ENCODE results near the gene FARP2.
"Not testable (repeated sequence)": the region's sequence is repeated elsewhere in the genome, so short reads cannot be mapped to it uniquely, and the experiment has no call there.

The FARP2 gene

DNA sequence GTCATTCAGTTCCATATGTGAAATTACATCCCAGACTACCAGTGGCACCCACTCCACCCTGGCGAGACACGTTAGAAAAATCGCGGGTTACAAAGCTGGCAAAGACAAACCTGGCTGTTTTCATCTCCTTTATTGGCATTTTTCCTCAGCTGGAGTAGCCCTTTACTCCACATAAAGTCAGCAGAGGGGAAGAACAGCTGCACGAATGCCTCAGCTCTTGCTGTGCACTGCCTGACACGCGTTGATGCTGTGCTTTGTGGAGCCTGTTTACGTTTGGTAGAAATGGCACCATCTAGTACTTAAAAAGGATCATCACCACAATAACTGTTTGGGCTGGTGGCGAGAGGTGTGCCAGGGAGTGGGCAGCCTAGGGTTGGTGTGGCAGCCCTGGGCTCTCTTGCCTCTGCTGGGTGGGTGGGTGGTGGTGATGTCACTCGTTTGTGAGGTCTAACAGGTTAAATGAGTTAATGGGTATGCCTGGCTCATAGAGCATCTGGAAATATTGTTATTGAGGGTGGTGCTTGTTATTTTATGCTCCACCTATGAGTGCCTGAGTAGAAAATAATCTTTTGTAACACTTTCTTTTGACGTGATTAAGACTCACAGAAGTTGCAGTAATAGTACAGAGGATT lies 16.4 kb downstream of the FARP2 start:
- no peak for DNase-seq (ENCODE audit: low spot score)

DNA sequence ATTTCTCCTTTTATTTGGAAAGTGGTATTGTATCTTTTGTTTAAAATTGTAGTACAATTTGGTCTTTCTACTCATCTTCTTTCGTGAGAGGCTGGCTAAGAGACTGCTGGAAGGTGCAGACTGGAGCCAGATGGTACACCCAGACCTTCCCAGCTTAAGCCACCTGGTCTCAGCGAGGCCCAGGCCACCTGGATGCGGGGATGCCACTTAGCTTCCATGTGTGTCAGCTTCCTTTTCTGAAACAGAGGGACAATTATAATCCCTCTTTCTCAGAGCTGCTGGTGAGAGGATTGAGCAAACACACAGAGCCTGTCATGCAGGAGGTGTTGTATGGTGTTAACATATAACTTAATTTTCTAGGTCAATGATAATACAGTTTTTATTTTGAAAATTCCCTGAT lies 17.4 kb downstream of the FARP2 start:
- no peak for DNase-seq (ENCODE audit: low spot score)

DNA sequence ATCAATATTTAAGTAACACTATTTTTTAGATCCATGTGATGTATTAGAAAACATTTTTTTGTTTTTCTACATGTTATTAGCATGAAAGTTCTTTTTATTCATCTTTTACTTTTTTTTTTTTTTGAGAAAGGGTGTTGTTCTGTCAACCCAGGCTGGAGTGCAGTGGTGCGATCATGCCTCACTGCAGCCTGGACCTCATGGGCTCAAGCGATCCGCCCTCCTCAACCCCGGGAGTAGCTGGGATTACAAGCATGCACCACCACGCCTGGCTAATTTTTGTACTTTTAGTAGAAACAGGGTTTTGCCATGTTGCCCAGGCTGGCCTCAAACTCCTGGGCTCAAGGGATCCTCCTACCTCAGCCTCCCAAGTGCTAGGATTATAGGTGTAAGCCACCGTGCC lies 17.8 kb downstream of the FARP2 start:
- not testable (repeated sequence) for DNase-seq (ENCODE audit: low spot score)

DNA sequence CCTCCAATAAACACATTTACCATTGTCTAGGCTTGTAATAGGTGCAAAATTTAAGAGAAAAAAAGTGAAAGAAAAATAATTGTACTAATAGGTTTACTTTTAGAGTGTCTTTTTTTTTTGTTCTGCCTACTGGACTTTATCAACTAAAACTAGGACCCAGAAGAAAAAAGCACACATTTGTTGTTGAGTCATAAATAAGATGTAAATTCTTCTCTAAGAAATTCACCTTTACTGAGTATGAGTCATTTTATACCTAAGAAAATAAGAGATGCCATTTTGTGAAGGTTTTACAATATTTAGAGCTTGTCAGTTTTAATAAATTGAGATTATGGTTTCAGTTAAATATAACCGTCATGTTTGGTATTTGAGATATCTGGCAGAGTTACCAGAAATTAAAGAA lies 19.2 kb downstream of the FARP2 start:
- DNase-seq (ENCODE audit: low spot score), result no peak

DNA sequence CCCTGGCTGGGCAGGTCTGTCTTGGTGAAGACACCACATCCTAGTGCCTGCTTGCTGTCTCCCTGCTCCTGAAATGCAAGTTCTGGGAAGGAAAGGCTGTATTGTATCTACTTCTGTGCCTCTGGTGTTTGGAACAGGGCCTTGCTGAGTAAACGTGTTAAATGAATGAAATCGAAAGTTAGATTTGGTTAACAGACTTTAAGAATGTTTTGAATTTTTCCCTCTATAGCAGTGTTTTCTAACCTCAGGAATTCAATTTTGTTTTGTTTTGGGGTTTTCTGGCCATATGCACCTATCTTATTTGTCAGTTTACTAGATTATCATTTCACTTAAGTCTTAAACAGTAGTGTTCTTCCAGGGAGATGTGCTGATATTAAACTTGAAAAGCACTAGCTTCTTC lies 20.7 kb downstream of the FARP2 start:
- DNase-seq (ENCODE audit: low spot score), result no peak

DNA sequence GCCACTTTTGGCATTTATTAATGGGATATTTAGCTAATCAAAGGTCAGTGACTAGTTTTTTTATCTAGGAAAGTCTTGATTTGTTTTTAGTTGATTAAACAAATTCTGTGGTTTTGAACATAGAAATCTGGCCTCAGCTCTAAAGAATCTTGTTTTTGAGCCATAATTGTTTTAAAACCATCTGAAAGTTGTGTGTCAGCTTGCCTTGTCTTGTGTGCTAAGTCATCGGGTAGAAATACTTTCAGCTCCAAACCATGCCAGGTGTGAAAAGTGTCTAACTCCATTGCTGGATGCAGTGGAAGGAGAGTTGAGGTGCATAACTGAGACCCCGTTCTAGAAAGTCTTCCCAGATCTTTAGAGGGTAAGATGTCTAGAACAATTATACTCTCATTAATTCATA lies 22.7 kb downstream of the FARP2 start:
- DNase-seq (ENCODE audit: low spot score), result no peak

DNA sequence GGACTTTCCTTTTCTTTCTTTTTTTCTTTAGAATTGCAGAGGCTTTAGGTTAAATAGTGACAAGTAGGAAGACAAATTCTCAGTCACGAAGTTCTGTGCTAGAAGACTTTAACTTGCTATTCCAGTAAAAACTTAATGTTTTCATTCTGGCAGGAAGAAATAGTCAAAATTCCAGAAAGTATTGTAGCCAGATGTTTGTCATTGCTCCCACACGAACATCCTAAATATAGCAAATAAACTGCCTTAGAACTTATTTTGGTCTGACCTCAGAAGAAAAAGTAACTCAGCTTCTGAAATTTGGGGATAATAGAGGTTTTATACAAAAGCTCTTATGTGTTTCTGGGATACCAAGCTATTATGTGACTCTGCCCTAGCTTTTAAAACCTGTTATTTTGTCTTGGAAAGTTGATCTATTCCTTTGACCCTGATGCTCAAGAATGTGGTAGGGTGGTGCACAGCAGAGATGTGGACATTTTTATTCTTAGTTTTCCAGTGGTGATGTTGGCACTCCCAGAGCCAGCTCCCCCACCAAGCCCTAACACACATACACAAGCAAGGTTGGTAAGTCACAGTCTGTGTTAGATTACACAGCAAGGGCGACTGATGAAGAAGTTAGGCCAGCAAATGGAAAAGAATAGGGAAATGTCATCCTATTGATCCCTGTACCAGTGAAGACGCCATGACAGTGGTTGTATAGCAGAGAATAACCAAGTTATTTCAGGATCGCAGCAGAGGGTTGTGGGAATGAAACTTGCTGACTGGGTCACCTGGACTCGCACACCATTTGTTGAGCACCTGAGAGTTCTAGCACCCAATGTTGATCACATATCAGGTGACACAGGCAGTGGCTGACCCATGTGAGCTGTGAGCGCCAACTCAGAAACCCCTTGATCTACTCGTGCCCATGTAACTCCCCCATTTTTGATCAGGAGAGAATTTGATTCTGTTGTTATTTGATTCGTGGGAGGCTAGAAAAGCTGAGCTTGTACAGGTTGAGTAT lies 23.7 kb downstream of the FARP2 start:
- DNase-seq (ENCODE audit: low spot score), result no peak

DNA sequence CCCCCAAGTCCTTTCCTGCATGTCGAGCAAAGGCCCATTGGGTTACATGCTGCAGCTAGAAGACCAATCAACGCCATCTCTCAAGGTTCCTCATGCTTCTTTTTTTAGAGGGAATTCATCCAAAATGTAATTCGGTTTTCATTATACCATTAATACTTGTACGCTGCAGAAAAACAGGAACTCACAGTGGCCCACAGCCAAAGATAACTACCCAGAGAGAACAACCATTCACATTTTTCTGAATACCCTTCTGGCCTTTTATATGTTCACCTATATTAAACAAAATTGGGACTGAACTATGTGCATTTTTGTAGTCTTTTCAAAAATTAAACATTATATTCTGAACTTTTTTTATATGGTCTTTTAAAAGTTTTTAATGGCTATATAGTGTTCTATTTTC lies 25.8 kb downstream of the FARP2 start:
- DNase-seq (ENCODE audit: low spot score), result no peak

DNA sequence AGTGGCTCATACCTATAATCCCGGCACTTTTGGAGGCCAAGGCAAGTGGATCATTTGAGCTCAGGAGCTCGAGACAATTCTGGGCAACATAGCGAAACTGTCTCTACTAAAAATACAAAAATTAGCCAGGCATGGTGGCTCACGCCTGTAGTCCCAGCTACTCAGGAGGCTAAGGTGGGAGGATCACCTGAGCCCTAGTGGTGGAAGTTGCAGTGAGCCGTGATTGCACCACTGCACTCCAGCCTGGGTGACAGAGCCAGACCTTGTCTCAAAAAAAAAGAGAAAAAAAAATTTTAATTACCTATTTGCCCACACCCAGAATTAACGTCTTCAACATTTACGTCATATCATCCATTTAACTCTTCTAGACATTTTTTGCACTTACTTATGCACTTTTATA lies 29.4 kb downstream of the FARP2 start:
- DNase-seq (ENCODE audit: low spot score), result not testable (repeated sequence)

DNA sequence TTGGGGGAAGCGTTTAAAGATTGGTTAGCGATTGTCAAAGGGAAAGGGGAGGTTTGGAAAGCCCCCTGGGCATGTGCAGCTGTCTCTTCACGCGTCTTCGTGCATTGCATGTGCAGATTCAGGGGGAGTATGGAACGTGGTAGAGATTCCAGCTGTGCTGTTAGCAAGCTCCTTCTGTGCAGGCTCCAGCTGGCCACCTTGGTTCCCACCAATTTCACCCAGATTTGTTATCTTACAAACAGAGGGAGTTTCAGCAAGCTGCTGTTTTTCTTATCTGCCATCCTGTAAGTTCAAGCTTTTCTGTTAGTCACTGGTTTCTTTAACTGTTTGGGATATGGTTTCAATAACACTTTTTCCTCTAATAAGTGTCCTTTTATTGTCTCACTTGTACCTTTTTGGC lies 30.4 kb downstream of the FARP2 start:
- no peak for DNase-seq (ENCODE audit: low spot score)

DNA sequence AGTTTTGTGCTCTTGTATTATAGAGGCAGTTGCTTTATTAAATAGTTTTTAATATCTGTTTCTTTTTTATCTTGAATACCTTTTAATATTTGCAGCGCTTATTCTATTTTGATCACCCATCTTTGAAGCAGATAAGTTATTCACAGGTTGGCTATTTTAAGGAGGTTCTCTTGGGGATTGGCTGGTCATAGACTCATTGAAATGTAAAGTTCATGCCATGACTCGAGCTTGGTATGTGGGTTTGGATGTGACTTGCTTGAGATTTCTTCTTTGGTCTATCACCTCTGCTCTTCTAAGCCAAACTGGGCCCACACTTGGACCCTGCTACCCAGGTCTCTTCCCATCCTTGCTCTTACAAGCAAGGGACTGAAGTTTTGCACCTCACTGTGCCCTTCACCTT lies 33.6 kb downstream of the FARP2 start:
- DNase-seq (ENCODE audit: low spot score), result no peak

DNA sequence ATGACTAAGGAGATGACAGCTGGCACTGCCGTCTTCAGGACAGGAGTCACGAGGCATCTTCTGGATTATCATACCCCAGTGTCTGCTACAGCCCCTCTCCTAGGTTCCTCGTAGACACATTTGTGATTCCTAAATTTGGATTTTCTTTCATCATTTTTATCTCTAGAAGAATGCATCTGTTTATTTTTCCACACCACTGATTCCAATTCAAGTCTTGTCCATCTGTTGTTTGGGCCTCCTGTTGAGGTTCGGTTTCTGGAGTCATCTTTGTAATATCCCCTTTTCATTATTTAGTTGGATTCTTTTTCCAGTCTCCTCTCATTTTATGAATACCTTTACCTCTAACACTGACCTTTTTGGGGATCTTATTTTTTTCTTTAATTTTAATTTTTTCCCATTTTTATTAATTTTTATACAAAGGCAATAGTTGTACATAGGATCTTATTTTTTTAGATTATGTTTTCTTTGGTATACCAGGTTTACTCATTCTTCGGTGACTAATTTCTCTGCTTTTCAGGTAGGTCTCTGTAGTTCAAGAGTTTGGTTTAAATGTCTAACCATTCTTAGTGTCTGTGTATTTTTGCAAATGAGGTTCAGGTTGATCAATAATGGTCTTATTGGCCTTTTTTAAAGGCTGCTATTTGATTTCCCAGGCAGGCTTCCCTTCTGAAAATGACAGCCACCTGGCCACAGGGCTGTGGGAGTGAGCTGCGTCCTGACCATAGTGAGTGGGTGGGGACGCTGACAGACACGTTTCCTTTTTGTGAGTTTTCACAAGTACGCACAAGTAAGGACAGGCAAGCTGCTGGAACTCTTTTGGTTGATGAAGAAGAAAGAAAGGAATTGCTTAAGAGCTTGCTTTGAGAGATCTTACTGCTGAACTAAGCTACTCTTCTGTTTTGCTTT lies 34.5 kb downstream of the FARP2 start:
- DNase-seq (ENCODE audit: low spot score), result no peak

DNA sequence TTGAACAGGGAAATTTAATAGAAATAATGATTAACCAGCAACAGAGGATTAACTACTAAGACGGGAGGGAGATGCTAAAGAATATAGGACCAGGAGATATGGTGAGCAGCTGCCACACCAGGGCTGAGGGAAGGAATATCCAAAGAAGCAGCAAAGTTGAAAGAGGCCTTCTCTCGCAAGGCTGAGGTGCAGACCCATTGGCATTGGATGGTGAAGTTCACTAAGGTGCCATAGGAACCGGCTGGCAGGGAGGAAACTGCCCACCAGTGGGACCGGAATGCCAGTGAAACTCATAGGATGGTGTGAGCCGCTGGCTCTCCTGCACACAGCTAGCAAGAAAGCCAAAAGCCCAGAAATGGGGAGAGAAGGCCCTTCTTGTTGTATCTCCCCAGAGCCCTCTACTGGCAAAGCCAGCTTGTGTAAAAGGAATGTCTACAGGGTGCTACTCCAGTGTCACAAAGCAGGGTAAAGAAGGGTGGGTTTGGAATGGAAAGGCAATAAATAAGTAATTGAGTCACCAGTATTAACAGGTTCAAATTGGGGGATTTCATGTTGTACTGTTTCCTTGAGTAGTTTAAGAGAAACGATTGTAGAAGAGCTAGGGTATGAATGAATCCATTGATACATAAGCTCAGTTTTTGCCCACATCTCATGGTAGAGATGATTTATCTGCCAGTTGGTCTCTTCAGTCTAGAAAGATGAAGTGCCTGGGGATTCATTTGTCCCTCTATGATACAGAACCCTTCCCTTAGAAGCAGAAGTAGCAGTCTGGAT lies 36.0 kb downstream of the FARP2 start:
- peak; percentile 20 for DNase-seq (ENCODE audit: low spot score)

DNA sequence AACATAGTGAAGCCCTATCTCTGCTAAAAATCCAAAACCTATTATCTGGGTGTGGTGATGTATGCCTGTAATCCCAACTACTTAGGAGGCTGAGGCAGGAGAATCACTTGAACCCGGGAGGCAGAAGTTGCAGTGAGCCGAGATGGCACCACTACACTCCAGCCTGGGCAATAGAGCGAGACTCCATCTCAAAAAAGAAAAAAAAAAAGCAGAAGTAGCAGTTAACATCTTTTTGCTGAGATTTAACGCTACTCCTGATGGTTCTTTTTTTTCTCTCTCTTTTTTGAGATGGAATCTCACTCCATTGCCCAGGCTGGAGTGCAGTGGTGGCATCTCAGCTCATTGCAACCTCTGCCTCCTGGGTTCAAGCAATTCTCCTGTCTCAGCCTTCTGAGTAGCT lies 36.7 kb downstream of the FARP2 start:
- DNase-seq (ENCODE audit: low spot score), result not testable (repeated sequence)

DNA sequence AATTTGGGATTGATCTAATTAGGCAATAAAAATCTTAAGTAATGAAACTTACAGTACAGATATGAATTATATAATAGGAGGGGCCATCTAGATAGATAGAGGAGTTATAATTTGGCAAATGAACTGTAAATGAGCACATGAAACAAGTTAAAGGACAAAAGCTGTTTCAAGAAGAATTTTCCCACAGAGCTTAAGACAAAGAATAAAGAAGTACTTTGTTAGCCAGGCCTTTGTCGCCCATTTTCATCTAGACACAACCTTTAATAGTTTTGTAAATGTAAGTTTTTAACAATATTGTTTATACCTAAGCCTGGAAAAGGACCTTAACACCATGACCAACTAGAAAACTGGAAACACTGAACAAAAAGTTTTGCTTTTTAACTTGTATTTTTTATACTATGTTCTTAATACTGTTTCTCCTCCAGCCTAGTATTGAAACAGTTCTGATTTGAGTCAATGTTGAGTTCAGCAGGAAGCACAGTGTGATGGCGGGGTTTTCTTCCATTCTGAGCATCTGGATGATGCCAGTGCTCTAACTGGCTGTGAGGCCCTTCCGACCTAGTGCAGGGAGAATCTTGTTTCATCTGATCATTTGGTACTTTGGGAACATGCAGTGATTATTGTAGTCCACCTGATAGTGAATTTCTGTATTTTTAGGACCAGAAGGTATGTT lies 37.6 kb downstream of the FARP2 start:
- no peak for DNase-seq (ENCODE audit: low spot score)

DNA sequence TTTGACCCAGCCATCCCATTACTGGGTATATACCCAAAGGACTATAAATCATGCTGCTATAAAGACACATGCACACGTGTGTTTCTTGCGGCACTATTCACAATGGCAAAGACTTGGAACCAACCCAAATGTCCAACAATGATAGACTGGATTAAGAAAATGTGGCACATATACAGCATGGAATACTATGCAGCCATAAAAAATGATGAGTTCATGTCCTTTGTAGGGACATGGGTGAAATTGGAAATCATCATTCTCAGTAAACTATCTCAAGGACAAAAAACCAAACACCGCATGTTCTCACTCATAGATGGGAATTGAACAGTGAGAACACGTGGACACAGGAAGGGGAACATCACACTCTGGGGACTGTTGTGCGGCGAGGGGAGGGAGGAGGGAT lies 40.7 kb downstream of the FARP2 start:
- not testable (repeated sequence) for DNase-seq (ENCODE audit: low spot score)

DNA sequence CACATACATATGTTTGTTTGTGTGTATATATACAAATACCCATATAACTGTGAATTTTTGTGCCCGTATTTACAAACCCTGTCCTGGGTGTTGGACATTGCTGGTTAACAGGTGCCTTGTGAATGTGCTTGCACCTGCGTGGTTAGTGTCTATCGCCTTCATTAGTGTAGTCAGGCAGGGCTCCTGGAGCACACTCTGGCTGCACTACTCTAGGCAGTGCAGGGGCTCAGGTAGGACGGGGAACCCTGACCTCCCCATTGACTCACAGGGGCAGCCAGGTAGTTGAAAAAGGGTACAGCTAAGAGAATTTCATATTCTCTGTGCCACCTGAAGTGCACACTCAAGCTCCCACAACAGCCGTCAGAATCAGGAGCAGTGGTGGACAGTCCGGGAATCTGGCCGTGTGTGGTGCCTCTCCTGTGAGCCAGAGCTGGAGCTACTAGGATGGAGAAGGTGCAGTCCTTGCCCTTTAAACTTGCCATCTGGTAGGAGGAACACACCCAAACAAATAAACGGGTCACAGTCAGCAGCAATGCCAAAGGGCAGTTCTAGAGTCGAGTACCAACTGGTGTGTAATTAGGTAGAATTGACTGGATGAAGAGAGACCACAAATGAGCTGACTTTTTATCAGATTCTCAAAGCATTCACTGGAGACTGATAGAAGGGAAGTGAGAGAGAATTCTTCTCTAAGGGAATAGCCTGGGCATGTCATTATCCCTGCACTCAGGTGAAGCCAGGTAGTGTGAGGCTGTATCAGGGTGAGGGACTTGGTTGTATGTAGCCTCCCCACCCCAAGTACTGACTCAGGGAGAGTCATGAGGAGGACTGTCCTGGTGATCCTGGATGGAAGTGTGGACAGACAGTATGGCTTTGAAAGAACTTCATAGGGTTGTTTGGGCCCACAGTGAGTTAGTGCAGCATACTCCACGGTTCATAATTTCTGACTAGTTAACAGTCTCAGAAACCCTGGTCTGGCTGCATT lies 44.1 kb downstream of the FARP2 start:
- no peak for DNase-seq (ENCODE audit: low spot score)

DNA sequence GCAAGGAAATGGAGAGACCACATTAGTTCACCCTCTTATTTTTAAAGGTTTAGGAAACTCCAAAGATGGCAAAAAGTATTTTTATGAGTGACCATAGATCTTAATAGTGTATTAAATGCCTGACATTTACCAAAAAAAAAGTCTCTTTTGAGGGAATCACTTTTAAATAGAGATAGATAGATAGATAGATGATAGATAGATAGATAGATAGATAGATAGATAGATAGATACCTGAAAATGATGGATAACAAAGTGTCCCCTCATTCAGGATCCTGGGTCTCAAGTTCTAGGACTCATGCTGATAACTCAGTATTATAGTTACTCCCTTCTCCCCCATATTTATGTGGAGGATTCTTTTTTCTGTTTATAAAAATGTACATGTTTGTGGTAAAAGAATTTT lies 52.8 kb downstream of the FARP2 start:
- DNase-seq (ENCODE audit: low spot score), result no peak

DNA sequence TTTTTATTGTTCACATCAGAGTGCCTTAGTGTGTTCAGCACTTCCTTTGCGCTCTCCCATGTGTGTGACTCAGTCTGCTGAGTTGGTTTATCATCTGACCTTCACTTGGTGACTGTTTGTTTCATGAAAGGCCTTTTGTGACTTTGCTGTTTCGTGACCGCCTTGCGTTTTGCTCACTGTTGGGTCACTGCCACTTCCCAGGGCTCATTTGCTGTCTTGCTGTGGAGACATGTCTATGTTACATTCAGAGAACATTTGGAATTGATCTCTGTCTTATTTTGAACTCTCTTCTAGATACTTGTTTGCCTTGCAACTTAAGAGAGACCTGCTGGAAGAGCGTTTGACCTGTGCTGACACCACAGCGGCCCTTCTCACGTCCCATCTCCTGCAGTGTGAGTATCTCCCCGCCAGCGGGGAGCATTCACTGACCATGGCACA lies 54.7 kb downstream of the FARP2 start:
- DNase-seq (ENCODE audit: low spot score), result no peak

DNA sequence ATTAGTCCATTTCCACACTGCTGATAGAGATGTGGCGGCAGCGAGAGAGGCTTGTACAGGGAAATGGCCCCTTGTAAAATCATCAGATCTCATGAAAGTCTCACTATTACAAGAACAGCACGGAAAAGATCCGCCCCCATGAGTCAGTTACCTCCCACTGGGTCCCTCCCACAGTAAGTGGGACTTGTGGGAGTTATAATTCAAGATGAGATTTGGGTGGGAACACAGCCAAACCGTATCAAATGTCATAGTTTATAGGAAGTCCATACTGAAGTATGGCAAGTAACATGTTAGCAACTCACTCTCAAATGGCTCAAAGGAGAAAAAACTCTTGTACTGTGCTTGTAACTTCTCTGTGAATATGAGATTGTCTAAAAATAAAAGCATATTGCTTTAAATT lies 56.1 kb downstream of the FARP2 start:
- no peak for DNase-seq (ENCODE audit: low spot score)

Measured in HuH-7.5 (cell line).